ENCODE results near the gene CDADC1. TPM values are rescaled to one million over a fixed set of nuclear protein-coding genes. Genes with fewer than 3 reads are reported as not detected.

Gene CDADC1
- total RNA-seq, 1 experiment from 2014 or later = 7.9 TPM

DNA sequence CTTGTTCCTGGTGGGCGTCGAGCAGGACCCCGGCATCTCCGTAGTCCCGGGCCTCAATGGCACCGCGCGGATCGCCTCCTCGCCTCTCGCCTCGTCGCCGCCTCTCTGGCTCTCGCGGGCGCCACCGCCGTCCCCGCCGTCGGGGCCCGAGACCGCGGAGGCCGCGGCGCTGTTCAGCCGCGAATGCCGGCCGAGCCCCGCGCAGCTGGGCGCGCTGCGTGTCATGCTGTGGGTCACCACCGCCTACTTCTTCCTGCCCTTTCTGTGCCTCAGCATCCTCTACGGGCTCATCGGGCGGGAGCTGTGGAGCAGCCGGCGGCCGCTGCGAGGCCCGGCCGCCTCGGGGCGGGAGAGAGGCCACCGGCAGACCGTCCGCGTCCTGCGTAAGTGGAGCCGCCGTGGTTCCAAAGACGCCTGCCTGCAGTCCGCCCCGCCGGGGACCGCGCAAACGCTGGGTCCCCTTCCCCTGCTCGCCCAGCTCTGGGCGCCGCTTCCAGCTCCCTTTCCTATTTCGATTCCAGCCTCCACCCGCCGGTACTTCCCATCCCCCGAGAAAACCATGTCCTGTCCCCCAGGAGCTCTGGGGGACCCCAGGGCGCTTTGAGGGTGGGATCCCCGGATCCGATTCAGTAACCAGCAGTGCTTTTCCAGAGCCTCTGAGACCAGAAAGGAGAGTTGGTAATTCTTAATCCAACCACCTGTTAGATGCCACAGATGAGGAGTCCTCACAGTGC lies 26.7 kb upstream of the CDADC1 start:
- no peaks in the 10 kb centered on the region for H3K27me3 ChIP-seq
- no peaks in the 10 kb centered on the region for H3K36me3 ChIP-seq
- no peak overlapping the region for H3K4me3 ChIP-seq
- H3K4me1 ChIP-seq = no peaks in the 10 kb centered on the region
- no peak for DNase-seq
- H3K27ac ChIP-seq = no peak overlapping the region
- H3K9me3 ChIP-seq (replicated peaks) = no peaks in the 10 kb centered on the region

DNA sequence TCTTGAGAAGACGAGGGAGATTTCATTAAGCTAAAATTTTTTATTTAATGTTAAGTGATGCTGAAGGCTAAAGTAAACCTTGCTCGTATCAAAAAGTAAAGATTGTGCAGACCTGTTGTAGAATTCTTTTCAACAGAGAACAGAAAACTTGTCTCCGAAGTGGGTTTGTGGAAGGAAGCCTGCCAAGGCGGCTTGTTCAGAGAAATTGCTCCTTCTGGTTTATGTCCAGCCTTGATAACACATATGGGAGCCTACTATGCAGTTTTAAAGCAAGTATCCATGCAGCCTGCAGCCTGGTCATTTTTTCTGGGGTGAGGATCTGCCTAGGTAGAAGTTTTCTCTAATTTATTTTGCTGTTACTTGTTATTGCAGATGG lies 26.1 kb upstream of the CDADC1 start:
- Histone ChIP-seq H3K4me1 (no peaks in the 10 kb centered on the region), H3K27me3 (no peaks in the 10 kb centered on the region), H3K36me3 (no peaks in the 10 kb centered on the region), H3K4me3 (no peak overlapping the region), H3K27ac (no peak overlapping the region), H3K9me3 (replicated peaks) (no peaks in the 10 kb centered on the region)
- DNase-seq = no peak

DNA sequence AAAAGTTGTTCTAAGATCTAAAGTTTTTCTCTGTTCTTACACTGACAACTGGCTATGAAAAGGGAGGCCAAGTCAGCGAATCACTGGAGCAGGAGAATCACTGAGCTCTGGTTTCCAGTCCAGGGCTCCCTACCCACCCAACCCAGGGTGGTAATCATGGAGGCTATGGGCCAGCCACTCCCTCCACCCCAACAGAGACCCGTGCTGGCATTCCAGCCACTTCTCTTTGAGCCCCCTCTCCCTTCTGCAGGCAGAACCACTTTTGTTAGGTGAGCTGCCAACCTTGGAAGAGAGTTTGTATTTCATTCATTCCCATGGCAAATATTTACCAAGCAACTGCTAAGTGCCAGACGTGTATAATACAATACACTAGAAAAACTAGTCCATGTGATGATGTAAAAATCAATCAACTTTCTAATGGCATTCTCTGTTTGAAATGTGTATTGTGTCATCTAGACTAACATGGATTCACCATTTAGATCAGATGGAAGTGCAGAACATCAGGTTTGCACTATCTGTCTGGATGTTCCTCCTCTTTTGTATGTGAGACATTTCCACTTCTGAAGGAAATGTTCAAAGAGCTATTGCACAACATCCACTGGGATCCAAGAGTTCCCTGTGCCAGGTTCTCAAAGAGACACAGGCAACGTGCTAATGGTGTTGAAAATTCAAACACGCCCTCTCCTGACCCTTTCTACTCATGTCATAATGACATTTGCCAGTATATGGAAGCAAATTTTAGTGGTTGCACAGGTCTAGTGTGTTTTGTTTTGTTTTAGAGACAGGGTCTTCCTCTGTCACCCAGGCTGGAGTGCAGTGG lies 22.3 kb upstream of the CDADC1 start:
- DNase-seq = no peak
- Histone ChIP-seq H3K36me3 (no peaks in the 10 kb centered on the region), H3K27me3 (no peaks in the 10 kb centered on the region), H3K4me1 (no peaks in the 10 kb centered on the region), H3K27ac (no peak overlapping the region), H3K9me3 (replicated peaks) (no peaks in the 10 kb centered on the region), H3K4me3 (no peak overlapping the region)

DNA sequence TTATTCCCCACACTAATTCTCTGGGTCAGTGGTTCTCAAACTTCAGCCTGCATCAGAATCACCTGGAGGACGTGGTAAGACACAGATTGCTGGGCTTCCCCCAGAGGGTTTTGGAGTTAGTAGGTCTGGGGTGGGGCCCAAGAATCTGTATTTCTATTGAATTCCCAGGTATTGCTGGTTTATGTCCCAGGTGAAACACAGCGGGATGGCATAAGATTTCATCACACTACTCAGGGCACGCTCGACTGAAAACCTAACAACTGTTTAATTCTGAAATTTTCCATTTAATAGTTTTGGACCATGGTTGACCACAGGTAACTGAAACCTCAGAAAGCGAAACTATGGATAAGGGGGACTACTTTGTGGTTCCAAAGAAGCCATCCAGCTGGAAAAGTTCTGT lies 21.1 kb upstream of the CDADC1 start:
- no peaks in the 10 kb centered on the region for H3K36me3 ChIP-seq
- H3K9me3 ChIP-seq (replicated peaks) = no peaks in the 10 kb centered on the region
- DNase-seq = no peak
- no peak overlapping the region for H3K4me3 ChIP-seq
- no peak overlapping the region for H3K27ac ChIP-seq
- H3K27me3 ChIP-seq = no peaks in the 10 kb centered on the region
- H3K4me1 ChIP-seq = no peaks in the 10 kb centered on the region

DNA sequence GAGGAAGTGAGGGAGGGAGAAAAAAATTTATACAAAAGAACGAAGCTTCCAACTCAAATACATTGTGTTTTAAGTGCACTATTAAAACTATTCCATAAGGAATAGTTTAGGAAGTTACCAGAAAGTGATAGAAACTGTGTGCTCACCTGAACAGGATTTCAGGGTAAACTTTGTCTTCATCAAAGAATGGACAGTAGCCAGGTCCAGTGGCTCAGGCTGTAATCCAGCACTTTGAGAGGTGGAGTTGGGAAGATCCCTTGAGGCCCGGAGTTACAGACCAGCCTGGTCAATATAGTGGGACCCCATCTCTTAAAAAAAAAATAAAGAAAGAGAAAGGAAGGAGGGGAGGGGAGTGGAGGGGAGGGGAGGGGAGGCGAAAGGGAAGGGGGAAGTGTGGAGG lies 13.0 kb upstream of the CDADC1 start:
- Histone ChIP-seq H3K9me3 (replicated peaks) (no peaks in the 10 kb centered on the region), H3K36me3 (no peaks in the 10 kb centered on the region), H3K27ac (no peak overlapping the region), H3K4me3 (no peak overlapping the region), H3K27me3 (no peaks in the 10 kb centered on the region), H3K4me1 (no peaks in the 10 kb centered on the region)
- DNase-seq = no peak

DNA sequence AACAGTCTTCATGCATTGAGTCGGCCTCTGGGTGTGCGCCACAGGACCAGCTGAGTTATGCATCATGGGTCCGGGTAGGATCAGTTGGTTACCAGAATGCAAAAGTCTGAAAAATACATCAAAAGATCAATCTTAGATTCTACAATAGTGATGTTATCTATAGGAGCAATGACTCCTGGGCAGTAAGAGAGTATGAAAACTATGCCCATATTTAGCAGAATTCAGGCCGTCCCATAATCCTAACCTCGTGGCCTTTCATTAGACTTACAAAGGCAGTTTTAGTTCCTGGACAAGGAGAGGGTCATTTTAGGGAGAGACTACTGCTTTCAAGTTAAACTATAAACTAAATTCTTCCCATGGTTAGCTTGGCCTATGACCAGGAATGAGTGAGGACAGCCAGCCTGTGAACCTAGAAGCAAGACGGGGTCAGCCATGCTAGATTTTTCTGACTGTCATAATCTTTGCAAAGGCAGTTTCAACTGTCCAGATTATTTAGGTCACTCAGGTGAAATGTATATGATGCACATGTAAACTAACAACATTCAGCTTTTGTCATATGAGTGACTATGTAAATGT lies 11.8 kb upstream of the CDADC1 start:
- Histone ChIP-seq H3K4me3 (no peak overlapping the region), H3K27me3 (no peaks in the 10 kb centered on the region), H3K36me3 (no peaks in the 10 kb centered on the region), H3K4me1 (no peaks in the 10 kb centered on the region), H3K9me3 (replicated peaks) (no peaks in the 10 kb centered on the region), H3K27ac (no peak overlapping the region)
- no peak for DNase-seq

DNA sequence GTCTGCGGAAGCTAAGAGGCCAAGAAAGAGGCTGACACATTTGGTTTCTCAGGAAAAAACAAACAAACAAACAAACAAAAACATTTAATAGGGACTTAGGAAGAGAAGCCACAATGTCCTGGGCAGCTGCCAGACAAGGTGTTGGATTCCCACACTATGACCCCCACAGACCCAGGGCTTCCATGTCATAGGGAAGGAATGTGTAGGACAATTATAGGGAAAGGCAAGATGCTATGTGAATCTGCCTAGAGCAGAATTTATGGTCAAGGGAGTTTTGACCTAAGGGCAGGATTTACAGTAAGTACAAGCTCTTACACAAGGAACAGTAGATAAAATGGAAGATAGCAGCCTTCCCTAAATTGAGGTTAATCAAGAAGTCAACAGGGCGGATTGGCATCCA lies 9.1 kb upstream of the CDADC1 start:
- Histone ChIP-seq H3K36me3 (no peaks in the 10 kb centered on the region), H3K4me3 (no peak overlapping the region), H3K9me3 (replicated peaks) (no peaks in the 10 kb centered on the region), H3K4me1 (no peaks in the 10 kb centered on the region), H3K27ac (no peak overlapping the region), H3K27me3 (no peaks in the 10 kb centered on the region)
- no peak for DNase-seq

DNA sequence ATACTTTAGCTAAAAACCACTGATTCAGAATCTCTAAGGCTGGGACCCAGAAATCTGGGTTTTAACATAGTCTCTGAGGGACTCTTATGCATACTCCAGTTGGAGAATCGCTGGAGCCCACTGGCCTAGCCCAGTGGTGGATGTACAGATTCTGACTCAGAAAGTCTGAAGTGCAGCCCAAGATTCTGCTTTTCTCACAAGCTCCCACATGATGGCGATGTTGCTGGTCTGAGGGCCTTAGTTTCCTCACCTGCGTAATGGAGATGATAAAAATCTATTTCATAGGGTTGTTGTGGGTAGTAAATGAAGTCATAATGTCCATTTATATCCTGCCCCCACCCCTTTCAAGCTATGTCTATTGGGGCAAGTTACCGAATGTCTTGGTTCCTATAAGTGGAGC lies 7.7 kb upstream of the CDADC1 start:
- peak in 1 of 2 experiments; percentile 32 for DNase-seq
- H3K27ac ChIP-seq = no peak overlapping the region

DNA sequence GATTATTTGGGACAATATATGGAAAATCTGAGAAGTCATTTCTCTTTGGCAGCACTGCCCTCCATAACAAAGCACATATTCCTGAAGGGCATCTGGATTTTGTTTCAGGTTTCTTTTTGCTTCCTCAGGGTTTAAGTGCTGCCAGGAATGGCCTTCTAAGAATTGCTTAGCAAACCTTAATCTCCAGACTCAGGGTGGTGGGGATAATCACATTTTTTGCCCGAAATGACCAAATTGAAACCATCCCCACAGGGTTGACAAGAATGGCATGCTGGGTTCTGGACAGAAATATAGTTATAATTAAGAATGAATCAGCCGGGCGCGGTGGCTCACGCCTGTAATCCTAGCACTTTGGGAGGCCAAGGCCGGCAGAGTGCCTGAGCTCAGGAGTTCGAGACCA lies 6.4 kb upstream of the CDADC1 start:
- Histone ChIP-seq H3K4me3 (no peak overlapping the region), H3K27me3 (no peaks in the 10 kb centered on the region), H3K4me1 (no peaks in the 10 kb centered on the region), H3K9me3 (replicated peaks) (no peaks in the 10 kb centered on the region), H3K27ac (no peak overlapping the region), H3K36me3 (no peaks in the 10 kb centered on the region)
- DNase-seq = no peak

More for the DNA sequence above, 7.7 kb upstream of the CDADC1 start:
- no peaks in the 10 kb centered on the region for H3K36me3 ChIP-seq
- no peaks in the 10 kb centered on the region for H3K4me1 ChIP-seq
- H3K27me3 ChIP-seq = no peaks in the 10 kb centered on the region
- H3K9me3 ChIP-seq (replicated peaks) = no peaks in the 10 kb centered on the region
- no peak overlapping the region for H3K4me3 ChIP-seq

DNA sequence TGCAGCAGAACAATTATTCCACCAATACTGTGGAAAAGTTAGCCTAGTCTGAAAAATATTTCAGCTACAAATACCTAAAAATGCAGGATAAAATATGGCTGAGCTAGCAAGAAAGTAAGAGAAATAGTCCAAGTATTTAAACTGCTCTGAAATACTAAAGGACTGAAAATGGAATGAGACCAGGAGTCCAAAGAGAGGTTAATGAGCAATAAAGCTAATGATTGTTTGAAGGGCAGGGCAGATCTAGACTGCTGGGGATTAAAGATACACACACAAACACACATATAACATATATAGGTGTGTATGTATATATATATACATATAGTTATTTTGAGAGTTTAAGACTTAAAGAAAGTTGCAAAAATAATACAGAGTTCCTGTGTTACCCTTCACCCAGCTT lies 2.6 kb upstream of the CDADC1 start:
- no peak overlapping the region for H3K27ac ChIP-seq
- no peaks in the 10 kb centered on the region for H3K4me1 ChIP-seq
- no peaks in the 10 kb centered on the region for H3K27me3 ChIP-seq
- no peaks in the 10 kb centered on the region for H3K36me3 ChIP-seq
- H3K9me3 ChIP-seq (replicated peaks) = no peaks in the 10 kb centered on the region
- DNase-seq = no peak
- H3K4me3 ChIP-seq = no peak overlapping the region

DNA sequence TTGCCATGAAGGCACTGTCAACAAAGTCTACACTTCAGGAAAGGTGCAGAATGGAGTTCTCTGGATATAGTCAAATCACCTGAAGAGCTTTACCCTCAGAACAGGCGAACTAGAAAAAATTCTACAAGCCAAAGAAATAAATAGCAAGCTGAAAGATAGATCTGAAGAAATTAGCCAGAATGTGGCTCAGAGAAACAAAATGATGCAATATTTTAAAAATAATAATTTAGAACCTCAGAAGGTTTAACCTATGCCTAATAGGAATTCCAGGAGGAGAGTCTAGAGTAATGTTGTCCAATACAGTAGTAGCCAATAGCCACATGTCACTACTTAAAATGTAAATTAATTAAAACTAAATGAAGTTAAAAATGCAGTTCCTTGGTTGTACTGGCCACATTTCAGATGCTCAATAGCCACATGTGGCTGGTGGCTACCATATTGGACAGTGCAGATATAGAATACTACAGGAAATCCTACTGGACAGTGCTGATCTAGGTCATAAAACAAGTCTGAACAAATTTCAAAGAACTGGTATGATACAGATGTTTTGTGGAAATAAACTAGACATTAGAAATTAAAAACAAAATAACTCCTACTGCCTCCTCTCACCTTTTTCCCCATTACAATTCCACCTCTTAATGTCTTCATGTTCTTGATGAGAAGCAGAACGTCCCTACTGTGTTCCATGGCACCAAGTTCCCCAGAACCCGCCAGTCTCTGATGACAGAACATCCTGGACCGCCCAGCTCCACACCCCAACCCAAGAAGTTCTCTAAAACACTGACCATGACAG lies 679 bp upstream of the CDADC1 start:
- Histone ChIP-seq H3K27ac (peak overlapping the region; percentile 66), H3K27me3 (no peaks in the 10 kb centered on the region), H3K4me3 (peak overlapping the region; percentile 96), H3K4me1 (no peaks in the 10 kb centered on the region), H3K36me3 (no peaks in the 10 kb centered on the region), H3K9me3 (replicated peaks) (no peaks in the 10 kb centered on the region)
- no peak for DNase-seq

DNA sequence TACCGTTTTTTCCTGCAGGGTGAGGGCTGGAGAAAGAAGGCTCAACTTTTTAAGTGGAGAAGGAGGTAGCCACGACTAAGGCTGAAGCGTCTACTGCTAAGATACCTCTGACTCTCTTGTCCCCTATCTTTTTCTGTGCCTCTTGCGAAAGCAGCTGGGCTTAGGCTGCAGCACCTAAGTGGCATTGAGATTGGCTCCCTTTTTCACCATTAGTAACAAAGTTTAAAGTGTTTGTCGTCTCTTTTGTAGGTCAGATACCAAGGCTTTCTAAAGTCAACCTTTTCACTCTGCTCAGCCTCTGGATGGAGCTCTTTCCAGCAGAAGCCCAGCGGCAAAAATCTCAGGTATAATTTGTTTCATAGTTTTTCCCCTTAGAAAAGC lies 887 bp downstream of the CDADC1 start:
- DNase-seq = no peak
- no peaks in the 10 kb centered on the region for H3K9me3 ChIP-seq (replicated peaks)
- H3K4me1 ChIP-seq = no peaks in the 10 kb centered on the region
- peak overlapping the region; percentile 66; the same call in 1 of the 2 replicates for H3K27ac ChIP-seq
- H3K4me3 ChIP-seq = peak overlapping the region; percentile 96
- no peaks in the 10 kb centered on the region for H3K36me3 ChIP-seq
- no peaks in the 10 kb centered on the region for H3K27me3 ChIP-seq

DNA sequence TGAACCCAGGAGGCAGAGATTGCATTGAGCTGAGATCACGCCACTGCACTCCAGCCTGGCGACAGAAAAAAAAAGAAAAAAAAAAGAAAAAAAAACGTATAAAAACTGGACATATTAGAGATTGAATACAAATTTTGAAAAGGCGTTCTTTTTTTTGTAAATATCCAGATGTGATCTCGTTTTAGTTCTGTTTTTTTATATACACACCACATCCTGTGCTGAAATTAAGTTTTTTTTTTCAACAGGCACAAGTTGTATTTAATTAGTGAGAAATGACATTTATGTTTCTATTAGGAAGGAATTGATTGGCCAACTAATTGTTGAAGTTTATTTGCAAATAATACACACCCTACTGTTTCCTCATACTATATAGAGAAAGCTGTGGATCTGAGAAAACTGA lies 3.6 kb downstream of the CDADC1 start:
- Histone ChIP-seq H3K27ac (no peak overlapping the region), H3K36me3 (peaks cover 9% of the 10 kb centered on the region), H3K27me3 (no peaks in the 10 kb centered on the region), H3K4me1 (no peaks in the 10 kb centered on the region), H3K9me3 (replicated peaks) (no peaks in the 10 kb centered on the region), H3K4me3 (no peak overlapping the region)
- no peak for DNase-seq

DNA sequence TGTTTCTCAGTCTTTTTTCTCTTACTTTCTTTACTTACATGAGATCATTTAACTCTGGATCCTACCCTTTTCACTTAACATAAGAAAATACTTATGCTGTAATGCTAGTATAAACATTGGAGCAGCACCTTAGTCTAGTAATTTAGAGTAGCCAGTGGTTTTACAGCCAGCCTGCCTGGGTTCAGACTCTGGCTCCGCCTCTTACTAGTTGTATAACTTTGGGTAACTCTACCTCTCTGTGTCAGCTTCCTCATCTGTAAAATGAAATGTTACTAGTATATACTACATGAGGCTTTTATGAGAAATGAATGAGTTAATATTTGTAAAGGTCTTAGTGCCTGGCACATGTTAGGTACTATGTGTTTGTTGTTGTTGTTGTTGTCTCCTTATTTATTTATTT lies 5.6 kb downstream of the CDADC1 start:
- Histone ChIP-seq H3K27ac (no peak overlapping the region), H3K4me1 (no peaks in the 10 kb centered on the region), H3K9me3 (replicated peaks) (no peaks in the 10 kb centered on the region), H3K36me3 (peaks cover 13% of the 10 kb centered on the region), H3K27me3 (no peaks in the 10 kb centered on the region), H3K4me3 (no peak overlapping the region)
- no peak for DNase-seq

DNA sequence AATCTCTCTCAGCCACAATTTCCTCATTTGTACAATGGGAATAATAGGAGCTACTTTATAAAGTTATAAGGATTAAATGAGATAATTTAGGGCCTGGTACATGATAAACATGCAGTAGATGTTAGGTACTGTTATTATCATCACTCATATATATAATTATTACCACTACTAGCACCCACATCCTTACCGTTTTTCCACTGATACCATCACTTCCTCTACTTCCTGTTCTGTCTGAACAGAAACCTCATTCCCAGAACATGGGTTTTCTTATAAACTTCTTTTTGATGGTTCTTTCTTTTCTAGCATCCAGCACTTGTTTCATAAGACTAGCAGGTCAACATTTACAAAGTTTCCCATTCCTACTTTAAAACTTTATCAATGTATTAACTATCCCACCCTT lies 6.3 kb downstream of the CDADC1 start:
- DNase-seq = no peak
- no peaks in the 10 kb centered on the region for H3K9me3 ChIP-seq (replicated peaks)
- H3K36me3 ChIP-seq = peaks cover 13% of the 10 kb centered on the region
- H3K27me3 ChIP-seq = no peaks in the 10 kb centered on the region
- H3K4me3 ChIP-seq = no peak overlapping the region
- H3K27ac ChIP-seq = no peak overlapping the region
- no peaks in the 10 kb centered on the region for H3K4me1 ChIP-seq
